ENCODE results near the gene ZFR.
A peak's percentile ranks its signal among the peaks of the same experiment; 100 is the strongest.
"Not testable (repeated sequence)": the region's sequence is repeated elsewhere in the genome, so short reads cannot be mapped to it uniquely, and the experiment has no call there.

Gene ZFR

DNA sequence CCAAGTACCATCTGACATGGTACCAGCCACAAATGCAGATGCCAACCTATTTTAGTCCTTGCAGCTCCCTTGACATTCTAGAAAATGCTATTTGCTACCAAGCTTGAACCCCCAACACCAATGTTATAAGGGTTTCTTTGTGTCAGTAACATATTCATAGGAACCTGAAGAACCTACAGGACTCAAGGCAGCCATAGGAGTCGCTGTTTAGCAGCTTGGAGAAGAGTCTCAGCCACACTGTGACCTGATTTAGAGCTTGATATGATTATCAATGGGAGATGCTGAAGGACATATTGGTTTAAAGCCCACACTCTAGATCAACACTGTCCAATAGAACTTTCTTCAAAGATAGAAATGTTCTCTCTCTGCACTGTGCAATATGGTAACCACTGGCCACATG lies 6.4 kb upstream of the ZFR start:
- no peak for DNase-seq (ENCODE audit: low read depth in 2 of 2)

DNA sequence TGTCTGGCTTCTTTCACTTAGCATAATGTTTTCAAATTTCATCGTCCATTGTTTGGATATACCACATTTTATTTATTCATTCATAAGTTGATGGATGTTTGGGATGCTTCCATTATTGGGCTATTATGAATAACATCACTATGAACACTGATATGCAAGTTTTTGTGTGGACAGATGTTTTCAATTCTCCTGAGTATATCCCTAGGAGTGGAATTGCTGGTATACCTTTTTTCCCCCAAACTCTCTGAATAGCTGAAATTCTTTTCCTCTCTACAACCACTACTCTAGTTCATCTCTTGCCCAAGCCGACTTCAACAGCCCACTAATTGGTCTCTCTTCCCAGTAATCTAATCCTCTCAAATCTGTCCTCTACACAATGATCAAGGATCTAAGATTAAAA lies 4.7 kb upstream of the ZFR start:
- DNase-seq (ENCODE audit: low read depth in 2 of 2): no peak

DNA sequence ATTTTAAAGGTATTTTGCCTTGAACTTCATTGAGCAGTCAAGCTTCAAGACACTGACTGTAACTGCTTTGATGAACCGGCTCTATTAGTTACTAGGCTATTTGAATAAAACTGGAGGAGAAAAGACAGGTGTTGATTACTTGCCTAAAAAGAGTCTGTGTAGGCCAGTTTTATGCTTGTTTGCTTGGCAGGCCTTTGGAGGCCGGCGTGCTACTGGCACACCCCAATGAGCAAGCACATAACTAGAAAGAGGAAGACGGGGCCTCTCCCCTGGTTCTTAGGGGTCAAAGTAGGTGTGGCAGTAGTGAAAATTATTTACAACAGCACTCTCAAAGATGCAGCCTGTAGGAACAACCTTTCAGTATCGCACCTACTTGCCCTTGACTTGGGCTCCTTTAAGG lies 2.1 kb upstream of the ZFR start:
- no peak for DNase-seq (ENCODE audit: low read depth in 2 of 2)

DNA sequence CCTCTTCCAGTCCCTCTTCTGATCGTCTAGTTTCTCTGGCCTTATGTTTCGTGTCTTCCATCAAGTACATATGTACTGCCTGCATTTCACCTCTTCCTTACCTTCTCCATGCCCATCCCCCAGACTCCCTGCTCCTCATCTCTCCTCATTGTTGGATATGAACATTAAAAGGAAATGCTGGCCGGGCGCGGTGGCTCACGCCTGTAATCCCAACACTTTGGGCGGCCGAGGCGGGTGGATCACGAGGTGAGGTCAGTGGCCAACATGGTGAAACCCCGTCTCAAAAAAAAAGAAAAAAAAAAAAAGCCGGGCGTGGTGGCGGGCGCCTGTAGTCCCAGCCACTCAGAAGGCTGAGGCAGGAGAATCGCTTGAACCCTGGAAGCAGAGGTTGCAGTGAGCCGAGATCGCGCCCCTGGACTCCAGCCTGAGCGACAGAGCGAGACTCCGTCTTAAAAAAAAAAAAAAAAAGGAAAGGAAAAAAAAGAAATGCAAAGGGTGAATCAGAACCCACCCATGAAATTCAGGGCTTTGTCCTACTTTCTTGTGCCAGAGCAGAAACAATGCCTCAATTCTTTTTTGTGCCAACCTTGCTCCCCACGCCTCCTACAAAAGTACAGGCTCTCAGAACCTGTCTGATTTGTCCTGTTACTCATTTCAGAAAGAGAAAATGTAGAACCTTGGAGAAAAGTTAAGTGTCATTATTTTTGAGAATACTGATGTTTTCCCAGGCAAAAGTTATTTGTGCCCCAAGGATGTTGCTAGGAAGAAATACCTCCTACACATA lies 1.5 kb upstream of the ZFR start:
- no peak for DNase-seq (ENCODE audit: low read depth in 2 of 2)

DNA sequence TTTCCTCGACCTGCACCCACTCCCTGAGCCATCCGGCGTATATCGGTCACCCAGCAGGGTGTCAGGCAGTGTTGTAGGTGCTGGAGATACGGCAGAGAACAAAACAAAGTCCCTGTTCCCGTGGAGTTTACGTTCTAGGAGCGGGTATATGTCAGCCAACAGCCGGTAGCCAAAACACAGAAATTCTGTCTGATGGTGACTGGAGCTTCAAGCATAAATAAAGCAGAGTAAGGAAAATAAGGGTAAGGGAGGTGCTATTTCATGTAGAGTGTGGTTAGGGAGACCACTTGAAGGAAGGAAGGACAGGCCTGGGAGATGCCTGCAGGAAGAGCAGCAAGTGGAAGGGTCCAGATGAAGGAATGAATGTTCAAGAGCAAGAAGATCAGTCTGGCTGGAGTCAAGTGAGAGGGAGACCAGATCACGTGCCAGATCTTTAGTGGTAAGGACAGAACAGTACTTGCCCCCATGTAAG lies 783 bp upstream of the ZFR start:
- DNase-seq (ENCODE audit: low read depth in 2 of 2): no peak

DNA sequence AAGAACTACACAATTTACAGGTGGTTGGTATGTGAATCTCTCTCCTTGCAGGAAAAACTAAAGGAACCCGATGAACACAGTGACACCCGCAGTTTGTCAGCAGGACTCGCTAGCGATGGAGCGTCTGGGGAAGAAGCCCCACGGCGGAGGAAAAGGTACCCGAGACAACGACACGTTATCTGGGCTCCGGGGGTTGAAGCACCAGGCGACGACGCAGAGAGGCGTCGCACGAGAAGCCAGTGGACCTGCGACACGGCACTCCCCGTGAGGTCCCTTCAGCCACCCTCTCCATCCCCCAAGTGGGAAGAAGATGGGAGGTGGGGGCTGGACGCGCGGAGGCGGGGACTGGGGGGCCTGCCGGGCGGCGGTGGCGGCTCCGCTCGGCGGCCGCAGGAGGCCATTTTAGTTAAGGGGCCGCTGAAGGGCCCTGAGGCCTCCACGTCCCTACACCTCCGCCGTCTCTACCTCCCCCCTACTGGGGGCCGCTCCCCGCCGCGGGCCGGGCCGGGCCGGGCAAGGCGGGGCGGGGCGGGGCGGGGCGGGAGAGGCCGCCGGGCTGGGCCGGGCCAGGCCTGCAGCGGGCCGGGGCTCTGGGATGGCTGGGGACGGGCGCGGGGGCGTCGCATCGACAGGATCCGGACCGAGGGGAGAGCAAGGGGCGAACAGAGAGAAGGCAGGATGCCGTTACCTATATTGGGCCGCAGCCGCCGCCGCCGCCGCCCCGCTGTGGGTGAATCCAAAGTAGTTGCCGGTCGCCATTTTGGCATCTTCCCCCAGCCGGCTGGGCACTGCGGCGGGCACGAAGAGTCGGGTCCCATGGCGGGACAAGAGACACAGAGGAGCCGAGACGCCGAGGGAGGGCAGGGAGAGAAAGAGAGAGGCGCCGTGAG lies 754 bp downstream of the ZFR start:
- DNase-seq (ENCODE audit: low read depth in 2 of 2): peak; percentile 34 to 36

DNA sequence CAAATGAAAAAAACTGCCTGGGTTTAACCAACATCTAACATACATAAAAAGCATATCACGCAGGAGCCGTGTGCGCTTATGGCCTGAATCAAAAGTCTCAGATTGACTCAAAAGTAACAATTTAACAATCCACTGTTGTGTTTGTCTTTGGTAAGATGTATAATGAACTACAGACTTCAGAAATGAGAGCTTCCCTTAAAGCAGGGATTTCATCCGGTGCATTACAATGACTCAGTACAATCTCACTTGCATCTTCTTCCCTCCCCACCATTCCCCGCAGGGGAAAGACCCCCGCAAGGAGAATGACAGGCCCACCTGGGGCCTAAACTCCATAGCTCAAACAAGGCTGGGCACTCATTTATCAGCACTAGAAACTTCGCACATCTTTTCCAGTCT lies 1.4 kb downstream of the ZFR start:
- DNase-seq (ENCODE audit: low read depth in 2 of 2): peak in 1 of 2 donors; percentile 18

DNA sequence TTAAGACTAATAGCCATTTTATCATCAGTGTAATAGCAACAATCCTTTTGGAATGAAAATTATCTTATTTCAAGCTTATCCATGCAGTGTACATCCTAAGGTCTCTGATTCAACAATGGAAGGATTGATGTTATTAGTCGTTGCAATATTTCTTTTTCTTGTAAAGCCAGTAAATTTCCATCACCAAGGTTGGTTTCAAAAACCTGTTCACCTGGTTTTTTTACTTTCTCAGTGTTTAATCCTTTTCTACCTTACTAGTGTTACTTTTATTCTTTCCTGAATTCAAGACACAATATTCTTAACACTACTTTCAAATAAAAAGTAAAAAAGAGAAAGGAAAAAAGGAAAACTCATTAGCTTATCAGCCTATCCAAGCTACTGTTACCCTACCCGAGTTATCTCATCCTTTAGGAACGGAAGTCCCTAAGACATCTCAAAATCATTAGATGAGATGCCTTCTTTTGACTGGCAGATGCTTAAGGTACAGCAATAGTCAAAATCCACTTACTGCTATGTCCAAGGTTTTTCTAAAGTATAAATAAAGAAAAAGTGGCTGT lies 5.4 kb downstream of the ZFR start:
- DNase-seq (ENCODE audit: low read depth in 2 of 2): no peak

DNA sequence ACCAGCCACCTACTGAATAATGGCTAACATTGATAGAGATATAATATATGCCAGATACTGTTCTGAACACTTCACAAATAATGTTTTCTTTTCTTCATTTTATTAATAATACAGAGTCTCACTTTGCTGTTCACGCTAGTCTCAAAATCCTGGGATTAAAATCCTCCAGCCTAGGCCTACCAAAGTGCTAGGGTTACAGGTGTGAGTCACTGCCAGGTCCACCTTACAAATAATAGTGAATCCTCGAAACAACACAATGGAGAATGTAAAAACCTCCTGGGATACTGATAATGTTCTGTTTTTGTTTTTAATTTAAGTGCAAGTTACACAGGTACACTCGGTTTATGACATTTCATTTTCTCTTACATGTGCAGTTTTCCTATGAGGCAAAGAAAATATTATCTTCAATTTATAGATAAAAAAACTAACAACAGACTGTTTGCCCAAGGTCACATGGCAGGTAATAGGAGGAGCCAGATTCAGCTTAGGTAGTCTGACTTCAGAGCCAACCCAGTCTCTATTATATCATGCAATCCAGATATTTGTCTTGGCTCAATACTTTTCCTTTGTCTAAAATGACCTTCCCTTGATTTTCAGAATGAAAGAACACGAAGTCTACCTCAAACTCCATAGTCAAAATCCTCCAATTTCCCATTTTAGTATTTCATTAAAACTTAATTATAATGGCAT lies 7.8 kb downstream of the ZFR start:
- no peak for DNase-seq (ENCODE audit: low read depth in 2 of 2)

DNA sequence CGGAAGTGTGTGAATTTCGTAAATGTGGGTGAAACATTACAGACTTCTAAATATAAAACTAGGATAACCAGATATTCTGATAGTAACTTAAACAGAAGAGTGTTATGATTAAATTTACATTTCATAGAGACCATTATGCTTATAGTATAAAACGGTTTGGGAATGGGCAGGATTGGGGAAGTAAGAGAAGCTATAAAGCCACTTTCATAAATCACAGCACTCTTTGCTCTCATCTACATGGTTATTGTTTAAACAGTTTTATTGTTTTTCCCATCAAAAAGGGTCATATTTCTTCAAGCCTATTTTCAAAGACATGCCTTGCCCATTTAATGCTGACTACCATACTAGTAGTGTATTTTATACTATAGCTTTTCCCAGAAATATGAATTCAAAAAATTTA lies 9.2 kb downstream of the ZFR start:
- DNase-seq (ENCODE audit: low read depth in 2 of 2): no peak

DNA sequence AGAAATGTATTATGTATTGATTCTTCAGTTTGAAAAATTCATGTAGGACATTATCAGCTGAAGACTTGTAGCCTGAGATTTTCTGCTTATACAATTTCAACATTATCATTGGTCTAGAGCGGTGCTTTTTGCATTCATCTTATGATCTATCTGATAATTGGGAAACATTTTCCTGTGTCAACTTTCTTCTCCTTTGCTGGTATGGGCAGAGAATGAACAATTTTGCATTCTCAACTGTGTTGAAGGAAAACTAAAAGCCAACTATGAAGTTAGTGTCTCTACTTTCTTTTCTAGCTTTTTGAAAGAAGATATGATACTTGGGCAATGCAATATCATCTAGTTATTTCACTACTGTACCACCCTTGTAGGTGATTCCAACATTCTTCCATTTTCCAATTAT lies 10.3 kb downstream of the ZFR start:
- DNase-seq (ENCODE audit: low read depth in 2 of 2): no peak

DNA sequence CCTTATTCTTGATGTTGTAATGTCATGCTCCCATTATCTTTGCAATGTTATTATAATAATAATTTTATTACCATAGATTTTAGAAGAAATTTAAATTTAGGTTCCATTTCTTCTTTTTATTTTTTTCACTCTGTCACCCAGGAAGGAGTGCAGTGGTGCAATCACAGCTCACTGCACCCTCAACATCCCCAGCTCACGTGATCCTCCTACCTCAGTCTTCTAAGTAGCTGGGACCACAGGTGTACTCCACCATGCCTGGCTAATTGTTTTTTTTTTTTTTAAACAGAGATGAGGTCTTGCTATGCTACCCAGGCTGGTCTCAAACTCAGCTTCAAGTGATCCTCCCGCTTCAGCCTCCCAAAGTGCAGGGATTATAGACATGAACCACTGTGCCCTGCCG lies 11.9 kb downstream of the ZFR start:
- no peak for DNase-seq (ENCODE audit: low read depth in 2 of 2)

DNA sequence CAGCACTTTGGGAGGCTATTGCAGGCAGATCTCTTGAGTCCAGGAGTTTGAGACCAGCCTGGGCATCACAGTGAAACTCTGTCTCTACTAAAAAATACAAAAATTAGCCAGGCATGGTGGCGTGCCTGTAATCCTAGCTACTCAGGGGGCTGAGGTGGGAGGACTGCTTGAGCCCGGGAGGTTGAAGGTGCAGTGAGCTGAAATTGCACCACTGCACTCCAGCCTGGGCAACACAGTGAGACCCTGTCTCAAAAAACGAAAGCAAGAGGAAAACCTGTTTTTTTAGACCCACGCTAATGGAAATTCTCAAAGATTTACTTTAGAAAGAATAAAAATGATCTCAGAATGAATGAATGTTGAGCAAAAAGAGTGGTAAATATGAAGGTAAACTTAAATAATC lies 13.7 kb downstream of the ZFR start:
- DNase-seq (ENCODE audit: low read depth in 2 of 2): not testable (repeated sequence)

DNA sequence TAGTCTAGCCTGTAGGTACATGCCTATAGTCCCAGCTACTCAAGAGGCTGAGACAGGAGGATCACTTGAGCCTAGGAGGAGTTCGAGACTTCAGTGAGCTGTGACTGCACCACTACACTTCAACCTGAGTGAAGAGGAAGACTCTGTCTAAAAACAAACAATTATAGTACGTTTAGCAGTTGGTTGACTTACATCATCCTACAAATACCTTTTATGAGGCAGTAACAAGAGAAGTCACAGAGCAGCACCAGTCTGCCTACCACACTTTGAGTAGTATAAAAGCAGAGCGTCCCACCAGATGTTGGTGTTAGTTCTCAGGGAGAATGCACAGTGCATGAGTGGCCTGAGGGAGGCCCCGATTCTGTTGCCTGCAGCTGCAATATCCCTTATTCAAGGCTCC lies 16.1 kb downstream of the ZFR start:
- DNase-seq (ENCODE audit: low read depth in 2 of 2): no peak

DNA sequence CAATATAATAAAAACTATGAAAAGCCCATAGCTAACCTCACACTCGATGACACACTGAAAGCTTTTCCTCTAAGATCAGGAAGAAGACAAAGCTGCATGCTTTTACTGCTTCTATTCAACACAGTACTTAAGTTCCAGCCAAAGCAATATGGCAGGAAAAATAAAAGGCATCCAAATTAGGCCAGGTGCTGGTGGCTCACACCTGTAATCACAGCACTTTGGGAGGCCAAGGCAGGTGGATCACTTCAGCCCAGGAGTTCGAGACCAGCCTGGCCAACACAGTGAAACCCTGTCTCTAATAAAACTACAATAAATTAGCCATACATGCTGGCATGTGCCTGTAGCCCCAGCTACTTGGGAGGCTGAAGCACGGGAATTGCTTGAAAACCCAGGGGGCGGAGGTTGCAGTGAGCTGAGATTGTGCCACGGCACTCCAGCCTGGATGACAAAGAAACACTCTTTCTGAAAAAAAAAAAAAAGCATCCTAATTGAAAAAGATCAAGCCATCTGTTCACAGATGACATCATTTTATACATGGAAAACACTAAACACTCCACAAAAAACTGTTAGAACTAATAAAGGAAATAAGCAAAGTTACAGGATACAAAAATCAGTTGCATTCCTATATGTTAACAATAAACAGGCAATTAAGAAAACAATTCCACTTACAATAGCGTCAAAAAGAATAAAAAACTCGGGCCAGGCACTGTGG lies 17.9 kb downstream of the ZFR start:
- no peak for DNase-seq (ENCODE audit: low read depth in 2 of 2)

DNA sequence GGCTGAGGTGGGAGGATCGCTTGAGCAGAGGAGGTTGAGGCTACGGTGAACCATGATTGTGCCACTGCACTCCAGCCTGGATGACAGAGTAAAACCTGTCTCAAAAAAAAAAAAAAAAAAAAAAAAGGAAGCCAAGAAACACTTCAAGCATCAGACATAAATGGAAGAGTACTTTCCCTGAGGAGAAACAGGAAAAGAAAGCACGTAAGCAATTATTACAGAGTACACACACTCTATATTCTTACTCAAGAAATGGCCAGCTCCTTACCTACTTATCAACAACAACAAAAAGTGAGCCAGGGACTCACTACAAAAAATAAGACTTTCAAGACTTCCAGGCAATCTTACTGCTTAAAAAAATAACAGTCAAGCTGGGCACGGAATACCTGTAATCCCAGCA lies 21.8 kb downstream of the ZFR start:
- no peak for DNase-seq (ENCODE audit: low read depth in 2 of 2)

DNA sequence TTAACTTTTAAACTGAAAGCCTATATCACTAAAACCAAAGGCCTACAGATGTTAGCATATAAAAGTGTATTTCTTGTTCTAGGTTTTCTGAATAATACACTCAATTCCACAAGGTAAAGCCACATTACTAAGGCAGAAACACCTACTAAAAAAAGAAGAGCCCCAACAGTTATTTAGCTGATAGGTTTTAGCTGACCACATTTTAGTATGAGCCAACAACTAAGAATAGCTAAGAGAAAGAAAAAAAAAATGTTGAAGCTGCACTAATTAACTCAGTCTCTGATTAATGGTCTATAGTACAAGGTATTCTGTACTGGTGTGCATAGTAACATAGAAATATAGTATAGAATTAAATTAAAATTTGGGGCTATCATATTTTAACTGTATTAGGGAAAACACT lies 23.5 kb downstream of the ZFR start:
- DNase-seq (ENCODE audit: low read depth in 2 of 2): no peak

DNA sequence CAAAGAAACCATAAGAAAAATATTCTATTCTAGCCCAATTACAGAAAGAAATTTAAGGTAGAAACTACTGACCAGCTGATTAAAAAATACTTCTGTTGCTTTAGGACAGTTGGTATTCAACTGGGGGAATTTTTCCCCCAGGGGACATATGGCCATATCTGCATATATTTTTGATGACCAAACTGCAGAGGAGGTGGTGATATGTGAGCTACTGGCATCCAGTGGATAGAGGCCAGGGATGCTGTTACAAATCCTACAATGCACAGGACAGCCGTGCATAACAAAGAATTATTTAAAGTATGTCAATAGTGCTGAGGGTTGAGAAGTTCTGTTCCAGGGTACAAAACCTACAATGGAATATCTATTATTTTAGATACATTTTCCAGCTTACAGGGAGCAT lies 24.0 kb downstream of the ZFR start:
- DNase-seq (ENCODE audit: low read depth in 2 of 2): no peak

DNA sequence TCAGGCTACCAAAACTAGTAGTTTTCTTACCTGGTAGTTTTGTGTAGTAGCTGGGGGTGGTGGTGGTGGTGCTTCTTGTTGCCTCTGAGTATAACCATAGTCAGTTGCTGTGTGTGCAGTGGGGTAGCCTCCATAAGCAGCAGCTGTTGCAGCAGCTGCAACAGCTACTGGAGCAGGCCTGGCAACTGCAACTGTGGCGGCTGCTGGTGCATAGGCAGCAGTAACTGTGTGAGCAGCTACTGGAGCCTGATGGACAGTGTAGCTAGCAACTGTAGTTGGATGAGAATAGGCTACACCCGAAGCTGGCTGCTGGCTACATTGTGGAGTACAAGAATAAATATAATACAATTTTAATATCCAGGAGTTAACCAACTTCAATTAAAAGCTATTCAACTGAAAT lies 24.7 kb downstream of the ZFR start:
- DNase-seq (ENCODE audit: low read depth in 2 of 2): no peak

DNA sequence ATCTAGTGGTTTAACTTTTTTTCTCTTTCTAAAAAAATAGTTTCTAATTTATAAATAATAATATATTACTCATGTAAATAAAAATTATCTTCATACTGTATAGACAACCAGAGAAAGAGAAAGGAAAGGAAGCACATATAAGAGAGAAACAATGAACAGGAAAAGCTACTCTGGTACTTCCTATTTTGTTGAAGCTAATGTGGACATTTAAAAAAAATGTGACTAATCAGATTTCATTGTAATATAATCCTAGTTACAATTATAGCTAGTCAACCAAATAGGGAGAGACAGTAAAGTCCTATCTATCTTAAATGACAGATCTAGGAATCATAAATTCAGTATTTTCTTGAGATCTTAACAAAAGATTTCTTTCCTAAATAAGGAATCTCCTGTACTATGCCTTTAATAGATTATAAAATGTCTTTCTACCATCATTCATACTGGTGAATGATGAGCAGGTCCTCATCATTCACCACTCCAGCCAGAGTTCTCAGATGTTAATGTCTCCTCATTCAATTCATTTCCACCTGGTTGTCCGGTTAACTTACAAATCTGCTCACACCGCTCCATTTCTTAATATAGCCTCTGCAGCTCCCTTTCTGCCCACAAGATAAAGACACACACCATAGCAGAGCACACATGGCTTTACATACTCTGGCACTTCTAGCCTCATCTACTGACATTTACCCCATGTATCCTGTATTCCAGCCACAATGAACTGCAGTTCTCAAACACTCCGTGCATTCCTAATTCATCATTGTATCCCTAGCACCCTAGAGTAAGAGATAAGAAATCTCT lies 30.9 kb downstream of the ZFR start:
- no peak for DNase-seq (ENCODE audit: low read depth in 2 of 2)

DNA sequence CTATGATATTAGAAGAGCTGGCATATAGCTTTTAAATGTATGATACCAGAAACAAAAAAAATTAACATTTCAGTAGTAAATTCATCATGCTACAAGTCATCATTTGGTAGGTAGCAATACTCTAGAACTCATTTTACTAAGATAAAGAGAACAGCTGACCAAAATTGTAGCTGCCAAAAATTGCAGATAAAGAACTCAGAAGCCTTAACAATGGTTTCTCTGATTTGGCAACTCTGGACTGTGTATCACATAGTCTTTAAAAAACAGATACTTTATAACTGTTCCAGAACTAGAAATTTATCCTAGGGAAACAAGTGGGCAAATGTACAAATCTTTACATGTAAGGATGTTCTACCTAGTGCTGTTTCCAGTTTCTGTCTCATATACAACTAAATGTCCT lies 33.9 kb downstream of the ZFR start:
- no peak for DNase-seq (ENCODE audit: low read depth in 2 of 2)

All from stimulated activated CD8-positive, alpha-beta memory T cell treated with anti-CD3 and anti-CD28 coated beads, Interleukin-2, amount 100 ng/mL, for 48 hours (primary cell).